ENCODE measurements around the gene NFU1.

The NFU1 gene

DNA sequence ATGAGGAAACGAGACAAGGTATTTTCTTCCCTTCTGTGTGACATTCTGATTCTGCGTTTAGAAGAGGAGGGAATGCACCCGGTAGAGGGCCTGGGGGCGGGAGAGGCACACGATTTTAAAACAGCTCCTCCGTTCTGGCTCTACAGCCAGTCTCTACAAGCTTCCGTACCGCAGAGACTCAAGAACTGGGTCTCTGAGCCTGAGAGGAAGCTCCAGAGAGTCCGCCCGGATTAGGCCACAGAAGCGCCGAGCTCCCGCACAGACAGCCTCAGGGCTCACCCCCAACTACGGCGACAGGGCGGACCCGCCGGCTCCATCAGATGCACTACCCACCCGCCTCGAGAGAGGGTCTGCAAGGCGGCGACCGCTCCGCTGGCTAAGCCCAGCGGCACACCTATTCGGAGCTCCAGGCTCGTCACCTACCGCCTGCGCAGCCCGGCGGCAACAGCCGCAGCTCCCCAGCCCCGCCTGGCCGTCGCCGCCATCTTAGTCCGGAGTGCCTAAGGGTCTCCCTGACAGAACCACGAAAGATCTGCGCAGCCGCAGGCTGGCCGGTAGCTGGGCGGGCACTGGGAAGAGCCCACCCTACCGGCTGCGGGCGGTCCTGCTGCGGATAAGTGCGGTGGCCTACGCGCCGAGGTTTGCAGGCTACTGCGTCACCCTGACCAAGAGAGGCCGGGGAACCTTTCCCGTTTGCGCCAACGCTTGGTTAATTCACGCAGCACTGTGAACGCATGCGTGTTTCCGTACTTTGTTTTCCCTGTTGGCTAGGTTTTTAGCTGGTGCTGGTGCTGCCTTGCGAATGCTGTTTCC, at the start of gene NFU1:
TSS of gene NFU1 (minus strand) at position 498 of the 813 bp plus-strand sequence. CDS start at position 485, 13 bp downstream.
- no peak for FAIRE-seq

GRCh38 chr2:69483696-69484095, 46.5 kb upstream of the NFU1 start:
- FAIRE-seq: peak; percentile 89

DNA sequence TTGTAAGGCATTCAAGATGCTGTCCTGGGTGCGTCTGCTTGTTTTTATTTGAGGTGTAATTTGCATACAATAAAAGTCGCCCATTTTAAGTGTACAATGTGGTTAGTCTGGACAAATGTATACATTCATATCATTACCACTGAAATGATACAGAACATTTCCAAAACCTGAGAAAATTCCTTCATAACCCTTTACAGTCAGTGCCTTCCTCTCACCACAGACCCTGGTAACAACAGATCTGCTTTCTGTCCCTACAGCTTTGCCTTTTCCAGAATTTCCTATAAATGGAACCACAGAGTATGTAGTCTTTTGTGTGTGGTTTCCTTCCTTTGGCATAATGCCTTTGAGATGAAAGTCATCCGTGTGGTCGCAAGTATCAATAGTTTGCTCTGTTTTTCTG, 45.8 kb upstream of the NFU1 start:
- no peak for FAIRE-seq

- FAIRE-seq: no peak
These were observed 45.2 kb upstream of the NFU1 start for GRCh38 chr2:69482471-69482870.

DNA sequence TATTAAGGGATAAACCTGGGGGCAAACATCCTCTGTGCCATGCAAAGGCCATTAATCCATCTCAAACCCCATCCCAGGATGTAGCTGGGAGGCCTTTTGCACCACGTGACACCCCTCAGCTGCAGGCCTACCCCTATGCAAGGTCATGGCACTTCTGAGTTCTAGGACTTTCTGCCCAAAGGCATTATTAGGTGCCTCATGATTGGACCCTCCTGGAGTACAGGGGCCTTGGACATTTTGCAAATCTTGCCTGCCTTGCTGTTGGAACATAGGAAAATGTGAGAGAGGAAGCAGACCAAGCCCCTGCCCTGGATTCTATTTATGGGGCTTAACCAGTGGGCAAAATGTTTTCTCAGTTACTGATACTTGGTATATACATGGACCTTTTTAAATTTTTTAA, 44.2 kb upstream of the NFU1 start:
- FAIRE-seq: no peak

- no peak for FAIRE-seq
These were observed 40.4 kb upstream of the NFU1 start for GRCh38 chr2:69477627-69478026.

GRCh38 chr2:69474688-69475087, 37.5 kb upstream of the NFU1 start:
- no peak for FAIRE-seq

DNA sequence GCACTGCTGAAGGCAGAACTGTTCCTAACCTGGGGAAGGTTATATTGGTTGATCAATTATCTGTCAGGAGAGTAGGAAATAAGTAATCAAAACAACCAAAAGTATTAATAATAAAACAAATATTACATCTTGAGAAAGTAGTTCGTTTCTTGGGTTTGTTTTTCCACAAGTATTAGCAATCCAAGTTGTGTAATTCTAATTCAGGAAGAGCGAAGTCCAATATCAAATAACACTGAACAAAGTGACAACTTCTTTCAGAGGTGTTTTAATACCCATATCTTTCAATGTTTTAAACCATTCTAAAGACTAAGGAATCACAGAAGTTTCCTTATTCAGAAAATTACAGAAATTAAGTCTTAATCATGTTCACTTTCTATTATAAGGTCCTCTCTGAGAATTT, 34.6 kb upstream of the NFU1 start:
- FAIRE-seq: no peak

DNA sequence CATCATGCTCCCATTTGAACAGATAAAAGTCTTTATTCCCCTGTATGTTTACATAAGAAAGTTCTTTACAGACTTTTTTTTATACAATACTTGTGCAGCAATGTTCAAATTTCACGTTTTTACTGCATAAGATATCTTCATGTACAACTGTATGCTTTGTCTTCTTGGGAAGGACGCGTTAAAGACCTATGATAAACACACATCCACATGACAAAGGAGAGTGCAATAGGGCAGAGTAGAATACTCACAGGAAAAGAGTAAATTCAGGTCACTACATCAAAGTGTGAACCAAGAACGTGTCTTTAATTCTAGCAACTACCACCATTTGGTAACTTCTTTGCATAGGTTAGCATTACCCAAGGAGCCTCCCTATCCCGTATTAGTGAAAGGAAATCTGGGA, 33.7 kb upstream of the NFU1 start:
- FAIRE-seq: no peak

DNA sequence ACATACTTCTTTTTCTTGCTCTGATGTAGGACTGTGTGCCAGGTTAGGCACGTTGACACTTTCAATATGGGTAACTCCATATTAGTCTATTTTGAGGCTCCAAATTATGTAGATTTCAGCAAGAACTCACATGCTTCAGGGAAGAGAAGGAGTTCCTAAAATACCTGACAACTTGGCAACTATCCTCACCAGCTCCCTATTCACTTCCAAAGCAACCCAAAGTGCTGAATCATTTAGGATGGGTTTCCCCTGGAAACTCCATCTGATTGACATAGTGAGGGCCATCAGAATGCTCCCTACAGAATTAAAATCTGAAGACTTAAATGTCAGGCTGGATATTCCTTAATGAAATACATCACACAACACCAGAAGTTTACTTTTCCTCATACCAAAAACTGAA, 32.5 kb upstream of the NFU1 start:
- FAIRE-seq: no peak

GRCh38 chr2:69469375-69469774, 32.1 kb upstream of the NFU1 start:
- FAIRE-seq: no peak

DNA sequence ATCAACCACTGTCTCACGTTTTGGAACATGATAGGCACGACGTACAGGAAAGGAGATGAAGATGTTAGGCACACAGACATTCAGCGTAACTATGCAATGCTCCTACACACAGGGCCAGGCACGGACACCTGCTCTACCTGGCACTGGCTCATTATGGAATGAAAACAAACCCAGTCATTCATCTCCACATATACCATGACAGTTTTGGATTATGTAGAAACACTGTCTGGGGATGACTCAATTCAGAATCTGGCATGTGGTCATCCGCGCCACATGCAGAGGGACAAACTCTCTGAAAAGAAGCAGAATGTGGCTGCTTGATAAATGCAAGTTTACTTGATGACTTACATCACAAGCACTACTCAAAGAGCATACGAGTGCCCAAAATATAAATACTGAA, 29.5 kb upstream of the NFU1 start:
- FAIRE-seq: no peak

GRCh38 chr2:69465513-69466456, 28.6 kb upstream of the NFU1 start:
- no peak for FAIRE-seq

DNA sequence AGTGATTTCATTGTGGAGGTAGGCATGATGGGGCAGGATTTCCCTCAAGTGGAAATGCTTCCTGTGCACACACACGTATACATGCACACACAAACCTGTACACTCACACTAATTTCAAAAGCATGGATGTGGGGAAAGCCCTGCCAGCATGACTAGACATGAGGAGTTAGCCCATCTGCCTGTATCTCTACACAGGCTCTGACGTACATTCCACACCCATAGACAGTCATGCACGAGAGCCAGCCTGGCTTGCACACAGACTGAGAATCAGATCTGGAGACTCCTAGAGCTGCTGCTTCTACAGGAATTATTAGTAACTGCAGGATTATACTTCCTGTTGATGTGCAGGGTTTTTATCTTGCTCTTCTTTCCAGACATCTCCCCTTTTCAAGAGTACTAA, 27.3 kb upstream of the NFU1 start:
- no peak for FAIRE-seq

GRCh38 chr2:69462780-69463179, 25.5 kb upstream of the NFU1 start:
- no peak for FAIRE-seq

DNA sequence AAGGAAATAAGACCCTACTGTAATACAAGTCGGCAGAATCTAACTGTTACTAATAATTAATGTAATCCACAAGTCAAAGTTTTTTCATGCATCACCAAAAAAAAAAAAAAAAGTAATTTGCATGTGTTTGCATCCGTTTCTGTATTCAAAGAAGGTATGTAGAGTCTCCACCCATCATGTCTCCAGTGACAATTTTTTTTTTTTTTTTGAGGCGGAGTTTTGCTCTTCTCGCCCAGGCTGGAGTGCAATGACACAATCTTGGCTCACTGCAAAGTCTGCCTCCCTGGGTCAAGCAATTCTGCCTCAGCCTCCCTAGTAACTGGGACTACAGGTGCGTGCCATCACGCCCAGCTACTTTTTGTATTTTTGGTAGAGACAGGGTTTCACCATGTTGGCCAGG, 24.2 kb upstream of the NFU1 start:
- FAIRE-seq: no peak

GRCh38 chr2:69459936-69460335, 22.7 kb upstream of the NFU1 start:
- no peak for FAIRE-seq

GRCh38 chr2:69456950-69457445, 19.8 kb upstream of the NFU1 start:
- FAIRE-seq: no peak

DNA sequence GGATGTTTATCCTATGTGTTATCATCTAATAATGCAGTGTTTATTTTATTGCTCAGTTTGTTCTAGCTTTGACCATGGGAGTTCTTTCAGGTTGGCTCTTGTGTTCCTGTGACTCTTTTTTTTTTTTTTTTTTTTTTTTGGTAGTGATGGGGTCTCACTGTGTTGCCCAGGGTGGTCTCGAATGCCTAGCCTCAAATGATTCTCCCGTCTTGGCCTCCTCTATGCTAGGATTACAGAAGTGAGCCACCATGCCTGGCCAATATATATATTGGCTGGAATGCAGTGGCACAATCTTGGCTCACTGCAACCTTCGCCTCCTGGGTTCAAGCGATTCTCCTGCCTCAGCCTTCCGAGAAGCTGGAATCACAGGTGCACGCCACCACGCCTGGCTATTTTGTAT, 18.9 kb upstream of the NFU1 start:
- FAIRE-seq: no peak

- FAIRE-seq: no peak
These were observed 17.7 kb upstream of the NFU1 start for GRCh38 chr2:69454976-69455375.

- FAIRE-seq: no peak
These were observed 16.4 kb upstream of the NFU1 start for GRCh38 chr2:69453475-69454129.

- FAIRE-seq: no peak
These were observed 15.5 kb upstream of the NFU1 start for GRCh38 chr2:69452687-69453086.

Data from colon (tissue), 2 donors.